CD4-positive, alpha-beta T cell treated with Interleukin-21 for 1 hour (primary cell): Measurements from ENCODE around the gene SMIM20.
A peak's percentile ranks its signal among the peaks of the same experiment; 100 is the strongest.
"Not testable (repeated sequence)": the region's sequence is repeated elsewhere in the genome, so short reads cannot be mapped to it uniquely, and the experiment has no call there.

ENCODE experiments used
- DNase-seq: peaks from one replicate; pipeline ENCODE4 v3.0.0-alpha.2; 2020

Gene SMIM20

GRCh38 chr4:25913851-25914669 lies at the start of gene SMIM20:
TSS of gene SMIM20 (plus strand) at chr4:25914220. CDS start at chr4:25914314, 94 bp downstream.
- DNase-seq, result peak; percentile 94

GRCh38 chr4:25865586-25865985 lies 48.4 kb upstream of the SMIM20 start:
- no peak for DNase-seq

GRCh38 chr4:25866401-25866800 lies 47.6 kb upstream of the SMIM20 start:
- DNase-seq, result not testable (repeated sequence)

GRCh38 chr4:25867781-25868294 lies 46.2 kb upstream of the SMIM20 start:
- no peak for DNase-seq

GRCh38 chr4:25870081-25870480 lies 43.9 kb upstream of the SMIM20 start:
- DNase-seq, result no peak

GRCh38 chr4:25872851-25873631 lies 41.0 kb upstream of the SMIM20 start:
- DNase-seq, result no peak

GRCh38 chr4:25873632-25874129 lies 40.3 kb upstream of the SMIM20 start:
- DNase-seq, result no peak

- no peak for DNase-seq
These were observed 39.4 kb upstream of the SMIM20 start for GRCh38 chr4:25874655-25875054.

- DNase-seq, result no peak
These were observed 38.7 kb upstream of the SMIM20 start for GRCh38 chr4:25875281-25875745.

GRCh38 chr4:25878676-25879075 lies 35.3 kb upstream of the SMIM20 start:
- no peak for DNase-seq

GRCh38 chr4:25879091-25879584 lies 34.9 kb upstream of the SMIM20 start:
- no peak for DNase-seq

GRCh38 chr4:25879587-25879986 lies 34.4 kb upstream of the SMIM20 start:
- no peak for DNase-seq

GRCh38 chr4:25879991-25880651 lies 33.9 kb upstream of the SMIM20 start:
- no peak for DNase-seq

- DNase-seq, result no peak
These were observed 32.8 kb upstream of the SMIM20 start for GRCh38 chr4:25881193-25881592.

- DNase-seq, result no peak
These were observed 31.8 kb upstream of the SMIM20 start for GRCh38 chr4:25882226-25882625.

- no peak for DNase-seq
These were observed 30.5 kb upstream of the SMIM20 start for GRCh38 chr4:25883565-25883964.

- DNase-seq, result no peak
These were observed 29.8 kb upstream of the SMIM20 start for GRCh38 chr4:25884031-25884782.

- no peak for DNase-seq
These were observed 25.2 kb upstream of the SMIM20 start for GRCh38 chr4:25888781-25889180.

GRCh38 chr4:25889589-25890503 lies 24.2 kb upstream of the SMIM20 start:
- DNase-seq, result no peak

- no peak for DNase-seq
These were observed 23.2 kb upstream of the SMIM20 start for GRCh38 chr4:25890571-25891485.
